HG02588 (cell line): ENCODE results near the gene UPK2.

Experiments
- ATAC-seq: cut with Tn5 transposase; IDR thresholded peaks from one replicate; pipeline ENCODE4 v1.9.1; 2021; ENCODE audit warnings: mild to moderate bottlenecking, moderate library complexity; ENCODE audit not compliant: unreplicated experiment

UPK2 gene

DNA sequence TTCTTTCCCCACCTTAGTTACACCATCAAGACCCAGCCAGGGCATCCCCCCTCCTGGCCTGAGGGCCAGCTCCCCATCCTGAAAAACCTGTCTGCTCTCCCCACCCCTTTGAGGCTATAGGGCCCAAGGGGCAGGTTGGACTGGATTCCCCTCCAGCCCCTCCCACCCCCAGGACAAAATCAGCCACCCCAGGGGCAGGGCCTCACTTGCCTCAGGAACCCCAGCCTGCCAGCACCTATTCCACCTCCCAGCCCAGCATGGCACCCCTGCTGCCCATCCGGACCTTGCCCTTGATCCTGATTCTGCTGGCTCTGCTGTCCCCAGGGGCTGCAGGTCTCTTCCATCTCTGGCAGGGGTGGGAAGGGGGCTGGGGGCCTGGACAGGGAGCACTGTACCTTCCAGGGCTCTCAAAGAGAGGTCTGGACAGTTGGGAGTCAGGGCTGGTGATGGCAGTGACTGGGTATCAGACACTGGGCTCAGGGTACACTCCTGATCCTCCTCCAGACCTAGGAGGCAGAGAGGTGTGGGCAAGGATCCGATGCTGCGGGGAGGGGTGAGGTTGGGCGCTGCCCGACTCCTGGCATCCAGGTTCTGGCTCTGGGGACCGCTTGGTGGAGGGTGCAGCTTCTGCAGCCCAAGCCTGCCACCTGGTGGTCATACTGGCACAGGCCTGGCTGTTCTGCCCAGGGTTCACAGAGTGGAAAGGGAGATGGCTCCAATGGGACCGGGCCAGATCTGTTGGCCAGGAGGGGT lies at the start of gene UPK2:
Gene UPK2, plus strand, starts transcription at position 205 of the 753 bp plus-strand sequence. Its CDS starts 53 bp downstream, at position 258.
- ATAC-seq, result no peak

DNA sequence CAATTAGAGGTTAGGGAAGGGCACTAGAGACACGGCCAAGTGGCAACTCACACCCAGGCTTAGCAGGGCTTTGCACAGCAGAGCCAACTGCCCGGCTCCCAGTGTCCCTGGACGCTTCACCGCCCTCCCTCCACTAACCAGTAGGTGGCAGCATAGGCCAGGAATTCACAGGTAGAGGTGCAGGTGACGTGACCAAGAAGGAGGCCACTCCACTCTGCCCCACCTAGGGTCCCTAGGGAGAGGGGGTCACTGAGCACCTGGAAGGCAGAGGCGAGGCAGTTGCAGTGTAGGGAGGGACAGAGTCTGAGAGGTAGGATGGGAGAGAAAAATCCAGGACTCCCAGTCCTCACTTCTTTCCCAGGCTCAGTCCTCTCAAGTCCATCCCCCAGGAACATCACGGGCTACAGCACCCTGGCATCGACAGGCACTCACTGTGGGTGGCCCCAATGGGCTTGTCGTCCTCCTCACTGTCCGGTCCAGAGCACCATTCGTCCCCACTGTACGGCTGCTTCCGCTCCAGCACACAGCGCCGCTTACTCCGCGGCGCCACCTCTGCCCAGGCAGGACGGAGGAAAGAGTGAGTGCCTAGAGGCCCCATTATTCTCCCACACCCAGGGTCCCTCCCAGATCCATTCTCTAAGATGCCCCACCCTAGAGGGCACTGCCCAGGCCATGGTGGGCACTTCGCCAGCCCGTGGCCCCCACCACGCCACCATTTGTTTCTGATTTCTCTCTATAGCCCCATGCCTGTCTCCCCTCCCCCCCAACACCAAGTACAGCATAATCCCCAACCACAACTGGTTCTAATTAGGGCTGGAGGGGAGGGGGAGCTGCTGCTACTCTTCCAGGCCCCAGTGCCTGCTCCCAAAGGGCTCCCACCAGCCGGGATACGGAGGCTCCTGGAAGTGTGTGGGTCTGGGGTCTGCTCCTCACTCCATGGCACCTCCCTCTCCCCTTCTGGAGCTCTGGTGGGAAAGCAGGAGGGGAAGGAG lies 48.8 kb upstream of the UPK2 start:
- ATAC-seq, result peak; percentile 72

DNA sequence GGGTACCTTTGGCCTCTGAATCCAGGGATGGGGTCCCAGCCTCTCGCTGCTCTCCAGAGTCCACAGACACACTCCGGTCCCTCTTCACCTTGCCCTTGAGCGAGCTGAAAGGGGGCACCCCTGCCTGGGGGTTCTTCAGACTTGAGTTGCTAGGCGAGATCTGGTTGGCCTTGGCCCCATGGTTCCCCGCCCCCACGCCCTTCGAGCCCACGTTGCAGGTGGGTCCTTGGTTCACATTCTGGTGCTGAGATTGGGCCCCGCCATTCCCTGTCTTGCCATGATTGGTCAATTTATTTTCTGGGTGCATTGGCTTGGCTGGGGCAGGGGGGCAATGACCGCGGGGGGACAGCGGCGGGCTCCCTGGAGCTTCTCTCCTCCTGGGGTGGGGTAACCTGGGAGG lies 47.8 kb upstream of the UPK2 start:
- no peak for ATAC-seq

DNA sequence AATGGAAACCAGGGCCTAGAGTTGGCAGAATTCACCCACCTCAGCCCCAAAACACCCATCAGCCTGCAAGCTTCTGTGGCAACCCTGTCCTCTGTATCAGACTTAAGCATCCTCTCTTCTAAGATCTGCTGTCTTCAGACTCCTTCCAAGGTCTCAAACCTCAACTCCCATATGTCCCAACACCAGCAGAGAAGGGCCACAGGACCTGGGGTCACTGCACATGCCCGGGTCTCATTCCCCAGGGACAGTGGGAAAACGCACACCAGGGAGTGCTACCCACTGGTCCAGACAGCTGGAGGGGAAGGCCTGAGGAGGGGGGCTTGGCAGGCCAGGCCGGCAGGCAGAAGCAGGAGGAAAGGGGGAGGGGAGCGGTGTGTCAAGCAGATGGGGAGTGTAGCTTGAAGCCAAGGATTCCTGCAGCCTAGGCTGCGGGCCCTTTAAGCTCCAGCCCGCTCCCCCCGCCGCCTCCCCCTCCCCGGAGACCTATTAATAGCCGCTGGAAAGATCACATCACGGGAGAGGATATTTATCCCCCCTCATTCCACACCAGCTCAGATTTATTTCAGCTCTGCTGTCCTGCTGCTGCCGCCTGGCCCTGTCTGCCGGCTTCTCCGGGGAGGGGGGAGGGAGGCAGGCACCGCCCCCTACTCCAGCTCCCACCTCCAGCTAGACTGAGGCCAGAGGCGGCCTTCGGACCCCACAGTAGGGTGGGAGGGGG lies 47.0 kb upstream of the UPK2 start:
- no peak for ATAC-seq

DNA sequence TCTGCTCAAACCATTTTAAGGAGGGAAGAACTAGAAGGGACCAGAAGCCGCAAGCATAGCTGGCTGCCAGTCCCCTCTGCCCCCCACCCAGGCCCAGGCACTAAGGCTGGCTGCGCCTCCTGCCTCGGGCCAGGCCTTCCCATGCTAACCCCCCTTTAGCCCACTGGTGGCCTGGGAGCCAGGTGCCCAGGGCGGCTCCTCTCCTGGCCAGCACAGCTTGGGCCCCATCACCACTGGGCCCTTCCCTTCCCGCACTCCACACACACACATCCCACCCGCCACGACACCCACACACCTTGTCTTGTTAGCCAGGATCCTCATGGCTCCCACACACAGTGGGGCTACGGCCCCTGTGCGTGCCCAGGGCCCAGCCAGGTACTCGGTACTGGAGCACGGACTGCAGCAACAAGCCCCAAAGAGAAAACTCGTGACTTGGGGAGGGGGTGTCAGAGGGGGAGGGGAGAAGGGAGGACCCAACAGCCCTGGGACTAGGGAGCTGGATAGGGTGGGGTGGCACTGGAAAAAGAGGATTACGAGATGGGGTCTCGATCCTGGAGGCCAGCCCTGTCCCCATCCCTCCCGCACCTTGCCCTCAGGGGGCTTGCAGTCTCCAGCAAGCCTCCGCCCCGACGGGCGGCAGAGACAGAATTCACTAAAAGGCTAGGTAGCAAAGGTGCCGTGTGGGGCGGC lies 46.3 kb upstream of the UPK2 start:
- ATAC-seq, result no peak

DNA sequence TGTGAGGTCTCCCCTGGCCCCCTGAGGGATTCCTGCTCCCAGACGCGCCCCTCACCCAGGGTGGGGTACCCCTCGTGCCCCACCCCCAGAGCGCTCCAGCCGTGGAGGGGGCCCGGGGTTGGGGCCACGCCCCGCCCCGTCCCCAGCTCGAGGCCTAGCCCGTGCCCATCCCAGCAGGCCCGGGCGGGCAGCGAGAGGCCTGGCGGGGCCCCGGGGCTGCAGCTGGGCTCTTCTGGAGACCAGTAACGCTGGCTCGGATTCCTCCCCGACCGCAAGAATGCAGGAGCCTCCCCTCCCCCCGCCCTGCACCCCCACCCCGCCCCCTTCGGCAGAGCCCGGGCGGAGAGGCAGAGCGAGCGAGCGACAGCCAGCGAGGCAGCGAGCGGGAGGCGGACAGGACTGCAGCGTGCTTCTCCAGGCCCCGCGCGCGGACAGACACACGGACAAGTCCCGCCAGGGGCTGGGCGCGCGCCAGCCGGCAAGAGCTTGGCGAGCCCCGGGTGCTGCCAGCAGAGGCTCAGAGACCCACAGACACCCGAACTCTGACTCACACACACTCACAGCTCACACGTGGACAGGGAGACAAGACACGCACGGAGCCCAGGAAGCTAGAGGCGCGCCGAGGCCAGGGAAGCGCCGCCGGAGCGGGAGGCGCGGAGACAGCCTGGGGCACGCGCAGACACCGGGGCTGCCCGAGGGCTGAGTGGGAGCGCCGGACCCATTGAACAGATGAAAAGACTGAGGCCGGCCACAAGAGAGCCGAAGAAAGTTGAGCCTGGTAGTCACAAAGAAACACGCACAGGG lies 45.6 kb upstream of the UPK2 start:
- no peak for ATAC-seq

DNA sequence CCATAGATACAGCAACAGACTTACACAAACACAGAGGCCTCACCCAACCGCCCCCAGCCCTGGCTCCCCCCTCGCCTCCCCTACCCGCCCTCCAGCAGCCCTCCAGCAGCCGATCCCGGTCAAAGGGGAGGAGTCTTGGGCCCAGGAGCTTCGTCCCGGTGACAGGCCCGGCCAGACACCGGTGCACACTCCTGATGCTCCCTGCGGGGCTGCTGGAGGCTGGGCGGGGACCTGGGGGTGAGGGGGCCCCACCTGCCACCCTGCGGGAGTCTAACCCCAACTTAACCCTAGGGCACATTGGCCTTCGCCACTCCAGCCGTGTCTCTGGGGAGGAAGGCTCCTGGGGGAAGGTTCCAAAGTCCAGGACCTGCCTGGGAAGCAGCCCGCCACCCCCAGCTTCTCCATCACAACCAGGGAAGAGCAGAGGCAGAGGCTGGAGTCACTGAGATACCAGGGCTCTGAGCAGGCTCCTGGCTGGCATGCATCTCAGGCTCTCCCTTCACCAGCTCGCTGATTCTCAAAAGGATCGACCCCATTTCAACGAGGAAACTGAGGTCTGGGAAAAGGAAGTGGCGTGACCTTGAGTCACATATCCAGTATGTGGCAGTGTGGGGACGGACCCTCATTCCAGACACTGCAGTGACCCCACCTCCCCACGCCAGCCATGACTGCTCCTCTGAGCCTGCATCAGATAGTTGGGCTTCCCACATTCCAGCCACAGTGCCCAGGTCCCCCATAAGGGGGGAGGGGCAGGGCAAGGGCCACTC lies 44.8 kb upstream of the UPK2 start:
- ATAC-seq, result no peak

DNA sequence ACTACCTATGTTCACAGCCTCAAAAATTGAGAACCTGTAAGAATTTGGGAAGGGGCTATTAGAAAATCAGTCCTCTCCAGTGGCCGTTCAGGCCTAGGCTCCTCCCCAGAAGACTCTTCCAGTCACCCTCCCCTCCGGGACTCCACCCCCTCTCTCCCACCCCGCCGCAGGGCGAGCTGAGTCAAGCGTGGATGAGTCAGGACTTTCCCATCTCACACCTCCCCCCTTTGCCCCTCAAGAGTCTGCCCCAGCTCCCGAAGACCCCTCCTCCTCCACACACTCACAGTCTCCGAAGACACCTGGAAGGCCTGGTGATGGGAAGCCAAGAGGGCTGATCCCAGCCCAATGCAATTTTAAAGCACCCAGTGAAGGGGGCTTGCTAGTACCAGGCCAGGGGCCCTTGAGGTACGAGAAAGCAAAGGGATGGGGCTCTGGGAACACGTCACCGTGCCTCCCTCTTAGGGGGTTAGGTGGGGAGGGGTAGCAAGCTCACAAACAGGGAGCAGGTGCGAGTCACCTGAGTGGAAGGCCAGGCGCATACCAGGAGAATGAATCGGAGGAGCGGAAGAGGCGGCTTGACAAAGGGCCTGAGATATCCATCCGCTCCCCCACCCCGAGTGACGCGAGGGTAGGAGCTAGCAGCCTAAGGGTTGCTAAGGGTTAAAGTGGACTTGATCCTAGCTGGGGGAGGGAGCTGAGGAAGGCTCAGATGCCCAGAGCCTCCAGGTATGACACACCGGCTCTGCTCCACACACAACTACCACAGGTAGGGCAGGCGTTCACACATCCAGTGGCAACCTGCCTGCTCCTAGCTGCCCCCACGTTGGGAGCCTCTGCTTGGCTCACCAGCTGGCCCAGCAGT lies 44.0 kb upstream of the UPK2 start:
- no peak for ATAC-seq

DNA sequence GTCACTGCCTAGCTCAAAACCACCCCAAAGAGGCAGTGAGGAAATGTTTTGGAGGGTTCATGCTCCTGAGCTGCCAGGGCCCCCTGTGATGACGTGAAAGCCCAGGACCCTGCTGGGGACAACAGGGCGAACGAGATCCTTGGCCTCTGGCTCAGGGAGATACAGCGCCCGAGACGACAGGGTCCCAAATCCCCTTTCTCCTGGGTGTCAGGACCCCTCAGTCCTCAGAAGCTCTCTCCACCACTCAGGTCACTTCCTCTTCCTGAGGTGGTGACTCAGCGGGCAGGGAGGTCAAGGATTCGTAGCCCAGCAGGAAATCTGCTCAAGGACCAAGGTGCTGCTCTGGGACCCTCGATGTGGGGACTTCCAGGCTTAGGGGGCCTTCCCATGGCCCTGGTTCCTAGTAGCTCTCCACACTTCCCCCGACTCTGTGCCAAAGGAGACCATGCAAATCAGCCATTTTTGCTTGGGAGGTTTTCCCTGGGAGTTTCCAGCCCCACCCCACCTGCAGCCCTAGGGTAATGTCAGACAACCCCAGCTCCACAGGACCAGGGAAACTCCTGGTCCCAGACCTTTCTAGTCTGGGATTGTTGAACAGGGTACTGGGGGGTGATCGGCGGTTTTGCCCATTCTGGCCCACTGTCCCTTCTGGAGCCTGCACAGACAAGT lies 43.2 kb upstream of the UPK2 start:
- no peak for ATAC-seq

DNA sequence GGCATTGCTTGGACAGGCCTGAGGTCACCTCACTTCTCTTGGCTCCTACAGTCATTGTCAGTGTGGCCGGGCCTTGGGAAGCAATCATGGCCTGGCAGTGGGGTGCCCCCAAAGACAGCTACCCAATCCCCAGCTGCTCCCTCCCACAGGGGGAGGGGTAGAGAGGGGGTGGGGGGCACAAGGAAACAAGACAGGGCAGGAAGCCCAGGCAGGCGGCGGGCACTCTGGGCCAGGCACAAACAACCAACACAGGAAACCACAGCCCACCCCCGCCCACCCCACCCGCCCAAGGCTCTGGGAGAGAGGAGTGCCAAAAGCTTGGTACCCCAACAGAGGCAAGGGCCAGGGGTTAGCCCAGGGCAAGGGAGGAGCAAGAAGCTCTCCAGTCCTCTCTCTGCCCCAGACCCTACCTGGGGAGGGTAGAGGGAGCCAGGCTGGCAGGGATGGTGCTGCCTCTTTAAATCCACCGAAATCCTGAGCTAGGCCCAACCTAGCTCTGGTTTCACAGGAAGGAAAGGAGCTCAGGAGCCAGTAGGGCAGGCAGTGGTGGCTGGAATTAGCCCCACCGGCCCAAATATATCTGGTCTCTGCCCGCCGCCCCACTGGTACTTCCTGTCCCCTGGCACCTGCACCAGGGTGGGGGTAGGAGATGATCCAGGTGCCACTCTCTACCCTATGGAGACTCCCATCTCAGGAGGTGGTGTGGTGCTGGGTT lies 42.5 kb upstream of the UPK2 start:
- no peak for ATAC-seq

DNA sequence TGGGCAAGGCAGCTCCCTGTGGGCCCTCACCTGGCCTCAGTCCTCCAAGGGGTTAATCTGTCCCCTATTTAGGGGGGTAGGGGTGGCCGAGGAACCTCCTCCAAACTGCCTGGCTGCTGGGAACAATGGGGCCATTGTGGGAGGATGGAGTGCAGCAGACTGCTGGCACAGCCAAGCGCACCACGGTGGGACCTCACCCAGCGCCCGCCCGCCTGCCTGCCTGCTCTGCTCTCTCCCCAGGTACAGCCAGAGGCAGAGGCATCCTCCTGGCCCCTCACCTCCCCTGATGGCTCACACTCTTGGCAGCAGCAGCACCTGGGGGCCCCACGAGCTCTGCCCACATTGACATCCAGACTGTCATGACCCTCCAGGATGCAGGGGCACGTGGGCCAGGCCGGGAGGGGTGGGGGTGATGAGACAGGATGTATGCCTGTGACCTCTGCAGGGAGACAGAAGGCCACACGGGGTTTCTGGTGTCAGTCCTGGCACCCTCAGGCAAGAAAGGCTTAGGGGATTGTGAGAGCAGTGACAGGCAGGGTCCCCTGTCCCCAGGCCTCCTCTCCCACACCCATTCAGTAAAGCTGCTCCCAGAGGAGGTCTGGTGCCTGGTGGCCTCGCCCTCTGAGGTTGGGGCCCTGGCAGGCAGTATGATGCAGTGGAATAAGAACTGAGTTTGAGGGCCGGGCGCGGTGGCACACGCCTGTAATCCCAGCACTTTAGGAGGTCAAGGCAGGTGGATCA lies 41.8 kb upstream of the UPK2 start:
- ATAC-seq, result no peak

DNA sequence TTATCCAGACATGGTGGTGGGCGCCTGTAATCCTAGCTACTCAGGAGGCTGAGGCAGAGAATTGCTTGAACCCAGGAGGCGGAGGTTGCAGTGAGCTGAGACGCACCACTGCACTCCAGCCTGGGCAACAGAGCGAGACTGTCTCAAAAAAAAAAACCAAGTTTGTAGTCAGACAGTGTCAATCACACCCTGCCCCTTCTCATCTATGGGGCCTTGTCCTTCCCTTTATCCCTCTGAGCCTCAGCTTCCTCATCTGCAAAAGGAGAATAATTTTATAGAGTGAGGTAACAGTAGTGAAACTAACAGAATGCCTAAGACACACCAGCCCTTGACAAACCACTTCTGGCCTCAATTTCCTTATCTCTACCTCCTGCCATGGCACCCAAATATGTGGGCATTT lies 41.1 kb upstream of the UPK2 start:
- ATAC-seq, result no peak

DNA sequence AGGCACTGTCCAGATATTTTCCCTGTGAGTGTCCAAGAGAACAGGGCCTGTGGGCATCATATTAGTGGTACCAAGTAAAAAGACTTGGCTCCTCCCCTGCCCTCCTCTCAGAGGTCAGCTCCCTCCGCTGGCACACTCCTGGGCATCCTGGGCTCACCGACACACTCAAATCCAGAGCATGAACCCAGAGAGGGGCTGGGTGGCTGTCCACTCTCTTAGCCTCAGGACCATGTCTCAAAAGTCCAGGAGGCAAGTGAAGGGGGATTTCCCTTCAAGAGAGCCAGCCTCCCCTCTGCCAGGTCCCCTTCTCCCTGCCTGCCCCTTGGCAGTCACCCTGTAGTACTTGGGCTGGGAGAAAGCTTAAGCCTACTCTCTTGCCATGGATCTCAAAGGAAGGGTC lies 40.7 kb upstream of the UPK2 start:
- no peak for ATAC-seq

DNA sequence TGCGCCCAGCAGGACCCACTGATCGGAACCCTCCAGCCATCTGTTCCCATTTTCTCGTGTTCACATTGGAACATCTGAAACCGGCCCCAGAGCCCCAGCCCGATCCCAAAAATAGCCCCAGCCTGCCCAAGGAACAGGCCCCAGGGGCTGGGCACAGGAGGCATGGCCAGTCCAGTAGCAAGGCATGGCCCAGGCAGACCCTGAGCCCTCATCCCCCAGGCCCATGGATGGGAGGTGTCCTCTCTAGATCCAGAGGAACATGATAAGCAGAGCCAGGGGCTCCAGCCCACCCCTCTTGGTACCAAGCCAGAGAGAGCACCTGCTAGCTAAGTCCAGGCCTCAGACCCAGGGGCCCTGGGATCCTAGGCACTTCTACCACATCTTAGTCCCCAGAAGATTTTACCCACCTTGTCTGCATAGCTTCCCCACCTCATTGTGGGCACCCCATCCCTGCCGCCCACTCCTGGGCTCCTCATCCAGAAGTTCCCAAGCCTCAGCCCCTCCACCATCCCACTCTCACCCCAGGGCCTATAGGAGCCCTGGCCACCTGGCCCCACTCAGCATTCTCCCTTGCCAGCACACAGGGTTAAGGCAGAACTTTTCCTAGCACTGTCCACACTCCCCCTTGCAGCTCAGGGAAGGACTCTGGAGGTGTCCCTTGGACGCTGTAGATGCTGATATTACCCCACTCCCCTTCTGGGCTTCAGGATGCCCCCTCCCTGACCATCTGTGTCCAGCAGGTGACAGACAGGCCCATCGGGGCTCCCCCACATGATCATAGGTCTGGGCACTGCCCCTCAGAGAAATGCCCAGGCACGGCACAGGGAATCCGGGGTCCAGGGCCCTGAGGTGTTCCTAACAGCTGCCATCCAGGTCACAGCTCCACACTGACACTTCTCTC lies 39.9 kb upstream of the UPK2 start:
- ATAC-seq, result no peak

DNA sequence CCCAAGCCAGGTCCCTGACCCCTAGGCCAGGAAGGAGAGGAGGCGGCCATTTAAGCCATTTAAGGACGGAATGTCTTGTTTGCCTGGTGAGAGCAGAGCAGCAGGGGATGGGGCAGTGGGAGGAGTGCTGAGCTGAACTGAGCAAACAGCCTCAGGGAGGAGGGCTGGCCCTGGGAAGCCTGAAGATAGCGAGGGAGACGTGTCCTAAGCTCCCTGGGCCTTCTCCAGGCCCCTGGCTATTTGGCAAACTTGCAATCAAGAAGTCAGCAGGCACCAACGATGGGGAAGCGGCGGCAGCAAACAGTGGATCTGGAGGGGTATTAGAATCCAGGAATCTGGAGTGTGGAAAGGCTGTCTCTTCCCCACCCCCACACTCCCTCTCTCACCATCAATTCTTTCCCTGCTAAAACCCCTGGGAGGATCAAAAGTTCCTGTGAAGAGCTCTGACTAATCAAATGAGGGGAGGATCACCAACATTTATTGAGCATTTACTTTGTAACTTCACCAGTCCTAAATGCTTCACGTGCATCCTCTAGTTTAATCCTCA lies 39.2 kb upstream of the UPK2 start:
- ATAC-seq, result no peak
